GM12872 (cell line): ENCODE data around the gene PEBP1.

Source experiments
- CTCF ChIP-seq: IDR thresholded peaks from 3 replicates; pipeline ENCODE4 v1.5.1; 2011; ENCODE audit warnings: low read depth, mild to moderate bottlenecking, low read length, moderate library complexity; ENCODE audit not compliant: insufficient read depth

PEBP1 gene

GRCh38 chr12:118137148-118137678 is 1.3 kb downstream of the PEBP1 start:
- no peak for TF ChIP-seq CTCF

GRCh38 chr12:118140825-118141224 is 4.9 kb downstream of the PEBP1 start:
- no peak for TF ChIP-seq CTCF

- TF ChIP-seq CTCF: no peak
Observed at GRCh38 chr12:118144499-118144898, 8.6 kb downstream of the PEBP1 start.

GRCh38 chr12:118145113-118145797 is 9.3 kb downstream of the PEBP1 start:
- TF ChIP-seq CTCF: no peak

- TF ChIP-seq CTCF: no peak
Observed at GRCh38 chr12:118145798-118146156, 9.9 kb downstream of the PEBP1 start.

- TF ChIP-seq CTCF: no peak
Observed at GRCh38 chr12:118148287-118148686, 12.4 kb downstream of the PEBP1 start.

GRCh38 chr12:118150625-118151024 is 14.7 kb downstream of the PEBP1 start:
- no peak for TF ChIP-seq CTCF
